HEK293T (cell line): ENCODE data around the gene AMBN.

Source experiments
- CTCF ChIA-PET: fragments of 350-600 bp; formaldehyde crosslinking; extraction: SDS; loops from one replicate; lab custom pipeline; 2021; ENCODE audit warnings: antibody characterized with exemption, inconsistent platforms; lab: Yijun Ruan, JAX
- POLR2A ChIA-PET: fragments of 350-600 bp; formaldehyde crosslinking; extraction: SDS; loops from one replicate; lab custom pipeline; 2020; ENCODE audit warnings: antibody characterized with exemption, inconsistent platforms; lab: Yijun Ruan, JAX
- DNase-seq: peaks from one replicate; pipeline ENCODE4 v3.0.0; 2012; ENCODE audit warnings: mixed read lengths; ENCODE audit errors: extremely low spot score
- ARNT ChIP-seq: fragments of 450-650 bp; IDR thresholded peaks from 2 replicates; pipeline ENCODE4 v1.6.1; 2017; ENCODE audit warnings: mild to moderate bottlenecking
- BHLHE40 ChIP-seq: fragments of 450-650 bp; IDR thresholded peaks from 2 replicates; pipeline ENCODE4 v1.6.1; 2016; ENCODE audit warnings: mild to moderate bottlenecking, moderate library complexity, borderline replicate concordance
- CTBP1 ChIP-seq: fragments of 450-650 bp; IDR thresholded peaks from 2 replicates; pipeline ENCODE4 v1.6.1; 2016; ENCODE audit warnings: borderline replicate concordance
- FOXA1 ChIP-seq: fragments of 450-650 bp; IDR thresholded peaks from 2 replicates; pipeline ENCODE4 v1.6.1; 2016; ENCODE audit warnings: mild to moderate bottlenecking
- HDGF ChIP-seq: fragments of 450-650 bp; IDR thresholded peaks from 2 replicates; pipeline ENCODE4 v1.6.1; 2017; ENCODE audit warnings: antibody characterized with exemption, borderline replicate concordance
- L3MBTL2 ChIP-seq: fragments of 450-650 bp; conservative IDR thresholded peaks from 2 replicates; pipeline ENCODE4 v1.6.1; 2016; ENCODE audit warnings: mild to moderate bottlenecking
- LEF1 ChIP-seq: fragments of 450-650 bp; IDR thresholded peaks from 2 replicates; pipeline ENCODE4 v1.6.1; 2017; ENCODE audit warnings: mild to moderate bottlenecking, borderline replicate concordance
- NFRKB ChIP-seq: fragments of 450-650 bp; IDR thresholded peaks from 2 replicates; pipeline ENCODE4 v1.6.1; 2016; ENCODE audit warnings: mild to moderate bottlenecking, moderate library complexity
- PKNOX1 ChIP-seq: fragments of 450-650 bp; IDR thresholded peaks from 2 replicates; pipeline ENCODE4 v1.6.1; 2016
- SP1 ChIP-seq: fragments of 450-650 bp; IDR thresholded peaks from 2 replicates; pipeline ENCODE4 v1.6.1; 2017
- TARDBP ChIP-seq: fragments of 450-650 bp; IDR thresholded peaks from 2 replicates; pipeline ENCODE4 v1.6.1; 2016
- ZNF384 ChIP-seq: fragments of 450-650 bp; IDR thresholded peaks from 2 replicates; pipeline ENCODE4 v1.6.1; 2016

AMBN gene

GRCh38 chr4:70654605-70655011, 62.6 kb downstream of the AMBN start:
- no peak for DNase-seq
- ChIA-PET POLR2A (no interaction called here), CTCF (no interaction called here)
- no peak for TF ChIP-seq ARNT
- no peak for TF ChIP-seq PKNOX1
- TF ChIP-seq TARDBP: no peak
- TF ChIP-seq ZNF384: no peak
- no peak for TF ChIP-seq CTBP1
- TF ChIP-seq LEF1: no peak
- no peak for TF ChIP-seq SP1
- no peak for TF ChIP-seq NFRKB
- TF ChIP-seq BHLHE40: no peak
- TF ChIP-seq L3MBTL2: no peak
- no peak for TF ChIP-seq FOXA1
- TF ChIP-seq HDGF: no peak
